Measurements from ENCODE around the gene SH3TC1.
A peak's percentile ranks its signal among the peaks of the same experiment; 100 is the strongest.

The SH3TC1 gene

GRCh38 chr4:8195841-8196458, 3.1 kb upstream of the SH3TC1 start:
- Histone ChIP-seq H3K4me3 (ENCODE audit: insufficient read depth, low read length, poor library complexity, severe bottlenecking) (no peak overlapping the region), H3K79me2 (ENCODE audit: insufficient read depth, low read length) (no peaks in the 10 kb centered on the region), H3K27me3 (ENCODE audit: low read length) (no peaks in the 10 kb centered on the region), H2AFZ (ENCODE audit: low read depth, low read length, severe bottlenecking) (no peak overlapping the region), H3K9me2 (replicated peaks; ENCODE audit: insufficient read depth, low read length) (no peaks in the 10 kb centered on the region), H3K27ac (ENCODE audit: low read depth, low read length) (no peak overlapping the region), H3K9ac (ENCODE audit: low read length) (no peak overlapping the region), H3K4me2 (ENCODE audit: low read depth, low read length, poor library complexity, severe bottlenecking) (no peak overlapping the region), H3F3A (ENCODE audit: insufficient read depth) (no peaks in the 10 kb centered on the region), H3K9me3 (ENCODE audit: insufficient read depth, low read length) (no peaks in the 10 kb centered on the region), H4K20me1 (ENCODE audit: low read depth, low read length) (no peaks in the 10 kb centered on the region), H3K36me3 (ENCODE audit: low read length) (no peaks in the 10 kb centered on the region)
- TF ChIP-seq CTCF (IDR thresholded peaks at IDR 0.05; ENCODE audit: insufficient read depth, low read length, poor library complexity, severe bottlenecking) (no peak), EZH2phosphoT487 (conservative IDR thresholded peaks at IDR 0.05; ENCODE audit: low read length) (no peak)

GRCh38 chr4:8197521-8197920, 1.6 kb upstream of the SH3TC1 start:
- H3K79me2 ChIP-seq (ENCODE audit: insufficient read depth, low read length) = no peaks in the 10 kb centered on the region
- no peak overlapping the region for H3K27ac ChIP-seq (ENCODE audit: low read depth, low read length)
- no peak for TF ChIP-seq CTCF (IDR thresholded peaks at IDR 0.05; ENCODE audit: insufficient read depth, low read length, poor library complexity, severe bottlenecking)
- TF ChIP-seq EZH2phosphoT487 (conservative IDR thresholded peaks at IDR 0.05; ENCODE audit: low read length) = no peak
- H4K20me1 ChIP-seq (ENCODE audit: low read depth, low read length) = no peaks in the 10 kb centered on the region
- H3K4me3 ChIP-seq (ENCODE audit: insufficient read depth, low read length, poor library complexity, severe bottlenecking) = no peak overlapping the region
- no peaks in the 10 kb centered on the region for H3F3A ChIP-seq (ENCODE audit: insufficient read depth)
- H3K27me3 ChIP-seq (ENCODE audit: low read length) = no peaks in the 10 kb centered on the region
- no peaks in the 10 kb centered on the region for H3K9me3 ChIP-seq (ENCODE audit: insufficient read depth, low read length)
- H3K36me3 ChIP-seq (ENCODE audit: low read length) = no peaks in the 10 kb centered on the region
- H3K9ac ChIP-seq (ENCODE audit: low read length) = no peak overlapping the region
- H3K9me2 ChIP-seq (replicated peaks; ENCODE audit: insufficient read depth, low read length) = no peaks in the 10 kb centered on the region
- H2AFZ ChIP-seq (ENCODE audit: low read depth, low read length, severe bottlenecking) = no peak overlapping the region
- H3K4me2 ChIP-seq (ENCODE audit: low read depth, low read length, poor library complexity, severe bottlenecking) = no peak overlapping the region

- Histone ChIP-seq H3K4me2 (ENCODE audit: low read depth, low read length, poor library complexity, severe bottlenecking) (peak overlapping the region; percentile 44), H3K4me3 (ENCODE audit: insufficient read depth, low read length, poor library complexity, severe bottlenecking) (no peak overlapping the region), H3K36me3 (ENCODE audit: low read length) (no peaks in the 10 kb centered on the region), H3K9me3 (ENCODE audit: insufficient read depth, low read length) (no peaks in the 10 kb centered on the region), H2AFZ (ENCODE audit: low read depth, low read length, severe bottlenecking) (no peak overlapping the region), H3K9me2 (replicated peaks; ENCODE audit: insufficient read depth, low read length) (no peaks in the 10 kb centered on the region), H3K79me2 (ENCODE audit: insufficient read depth, low read length) (no peaks in the 10 kb centered on the region), H3K9ac (ENCODE audit: low read length) (no peak overlapping the region), H4K20me1 (ENCODE audit: low read depth, low read length) (no peaks in the 10 kb centered on the region), H3K27me3 (ENCODE audit: low read length) (no peaks in the 10 kb centered on the region), H3K27ac (ENCODE audit: low read depth, low read length) (peak overlapping the region; percentile 38; the same call in 1 of the 2 replicates), H3F3A (ENCODE audit: insufficient read depth) (no peaks in the 10 kb centered on the region)
- TF ChIP-seq EZH2phosphoT487 (conservative IDR thresholded peaks at IDR 0.05; ENCODE audit: low read length) (no peak), CTCF (IDR thresholded peaks at IDR 0.05; ENCODE audit: insufficient read depth, low read length, poor library complexity, severe bottlenecking) (no peak)
Measured at GRCh38 chr4:8198206-8198905, 734 bp upstream of the SH3TC1 start.

Data from SU-DHL-6 (cell line).